Suppressor macrophage treated with lipopolysaccharide for 4 hours (primary cell): ENCODE data around the gene DCLK1.
"Not testable (repeated sequence)": the region's sequence is repeated elsewhere in the genome, so short reads cannot be mapped to it uniquely, and the experiment has no call there.

Experiments used
- DNase-seq: peaks from one replicate; pipeline ENCODE4 v3.0.0-alpha.2; 2020

DCLK1 gene

GRCh38 chr13:35983206-35983605 is 148.0 kb downstream of the DCLK1 start:
- DNase-seq: no peak

- DNase-seq: peak; percentile 40
These were observed 151.7 kb downstream of the DCLK1 start for GRCh38 chr13:35979361-35979951.

- DNase-seq: peak; percentile 69
These were observed 152.4 kb downstream of the DCLK1 start for GRCh38 chr13:35978607-35979316.

GRCh38 chr13:35977060-35977459 is 154.1 kb downstream of the DCLK1 start:
- DNase-seq: no peak

GRCh38 chr13:35976126-35976525 is 155.1 kb downstream of the DCLK1 start:
- DNase-seq: no peak

- DNase-seq: not testable (repeated sequence)
These were observed 164.2 kb downstream of the DCLK1 start for GRCh38 chr13:35966951-35967350.

GRCh38 chr13:35966024-35966423 is 165.2 kb downstream of the DCLK1 start:
- no peak for DNase-seq

- DNase-seq: no peak
These were observed 165.8 kb downstream of the DCLK1 start for GRCh38 chr13:35965226-35965927.

GRCh38 chr13:35964863-35965180 is 166.4 kb downstream of the DCLK1 start:
- DNase-seq: no peak

GRCh38 chr13:35964011-35964862 is 166.9 kb downstream of the DCLK1 start:
- DNase-seq: no peak

GRCh38 chr13:35961461-35962220 is 169.5 kb downstream of the DCLK1 start:
- DNase-seq: no peak

GRCh38 chr13:35961002-35961401 is 170.2 kb downstream of the DCLK1 start:
- no peak for DNase-seq

GRCh38 chr13:35957996-35958395 is 173.2 kb downstream of the DCLK1 start:
- no peak for DNase-seq

GRCh38 chr13:35957241-35957731 is 173.9 kb downstream of the DCLK1 start:
- no peak for DNase-seq

- no peak for DNase-seq
These were observed 175.1 kb downstream of the DCLK1 start for GRCh38 chr13:35956074-35956473.

GRCh38 chr13:35954207-35954560 is 177.0 kb downstream of the DCLK1 start:
- DNase-seq: no peak

- no peak for DNase-seq
These were observed 177.5 kb downstream of the DCLK1 start for GRCh38 chr13:35953537-35954206.

- no peak for DNase-seq
These were observed 183.9 kb downstream of the DCLK1 start for GRCh38 chr13:35947315-35947714.

- no peak for DNase-seq
These were observed 185.8 kb downstream of the DCLK1 start for GRCh38 chr13:35945368-35945767.

- DNase-seq: no peak
These were observed 189.8 kb downstream of the DCLK1 start for GRCh38 chr13:35941374-35941773.

GRCh38 chr13:35940734-35941133 is 190.4 kb downstream of the DCLK1 start:
- no peak for DNase-seq
